EL (cell line): ENCODE results near the gene EEPD1.
"Not testable (repeated sequence)": the region's sequence is repeated elsewhere in the genome, so short reads cannot be mapped to it uniquely, and the experiment has no call there.

ENCODE experiments used
- DNase-seq: peaks from one replicate; pipeline ENCODE4 v3.0.0-alpha.2; 2016

EEPD1 gene

DNA sequence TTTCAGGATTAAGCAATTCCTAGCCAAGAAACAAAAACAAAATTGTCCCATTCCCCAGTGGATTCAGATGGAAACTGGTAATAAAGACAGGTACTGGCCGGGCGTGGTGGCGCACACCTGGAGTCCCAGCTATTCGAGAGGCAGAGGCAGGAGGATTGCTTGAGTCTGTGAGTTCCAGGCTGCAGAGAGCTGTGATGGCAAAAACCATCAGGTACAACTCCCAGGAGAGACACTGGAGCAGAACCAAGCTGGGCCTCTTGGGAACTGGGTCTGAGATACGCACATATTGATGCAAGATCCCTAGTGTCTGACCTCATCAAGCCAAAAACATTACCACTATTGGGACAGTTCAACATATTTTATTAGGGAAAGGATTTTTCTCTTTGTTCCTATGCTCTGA, 152.6 kb downstream of the EEPD1 start:
- no peak for DNase-seq

DNA sequence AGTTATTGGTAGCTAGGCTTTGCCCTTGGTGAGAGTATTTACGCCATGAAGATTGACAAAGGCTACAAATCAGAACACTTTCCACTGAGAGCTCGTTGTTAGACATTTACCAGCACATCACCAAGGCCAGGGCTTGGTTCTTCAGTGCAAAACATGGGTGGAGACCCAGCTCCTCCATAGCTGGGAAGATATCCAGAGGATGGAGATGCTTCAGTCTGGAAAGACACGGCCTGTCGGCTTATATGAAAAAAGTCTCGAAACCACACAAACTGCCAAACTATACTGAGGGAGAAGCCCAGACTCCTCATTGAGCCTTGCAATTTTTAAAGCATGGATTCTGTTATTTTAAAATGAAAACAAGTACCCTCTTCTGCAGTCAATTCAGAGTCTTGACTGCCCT, 153.2 kb downstream of the EEPD1 start:
- no peak for DNase-seq

- no peak for DNase-seq
Observed at GRCh38 chr7:36306722-36307121, 153.7 kb downstream of the EEPD1 start.

GRCh38 chr7:36308031-36308430, 155.0 kb downstream of the EEPD1 start:
- DNase-seq = no peak

DNA sequence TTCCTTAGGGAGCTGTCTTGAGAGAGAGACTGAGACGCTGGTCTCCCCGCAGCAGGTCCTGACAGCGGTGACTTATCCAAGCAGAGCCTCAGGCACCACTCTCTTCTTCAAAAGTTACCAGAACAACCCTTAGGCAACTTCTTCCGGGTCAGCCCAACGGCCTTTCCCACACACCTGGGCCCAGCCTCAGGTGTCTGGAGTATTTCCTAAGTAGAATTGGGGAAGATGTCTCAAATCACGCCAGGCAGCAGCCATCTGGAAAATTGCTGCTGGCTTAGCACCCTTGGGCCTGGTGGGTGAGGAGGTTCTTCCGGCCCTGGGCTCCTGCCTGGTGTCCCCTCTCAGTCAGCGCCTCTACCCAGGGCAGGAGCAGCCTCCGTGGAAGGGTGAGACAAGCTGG, 156.2 kb downstream of the EEPD1 start:
- no peak for DNase-seq

DNA sequence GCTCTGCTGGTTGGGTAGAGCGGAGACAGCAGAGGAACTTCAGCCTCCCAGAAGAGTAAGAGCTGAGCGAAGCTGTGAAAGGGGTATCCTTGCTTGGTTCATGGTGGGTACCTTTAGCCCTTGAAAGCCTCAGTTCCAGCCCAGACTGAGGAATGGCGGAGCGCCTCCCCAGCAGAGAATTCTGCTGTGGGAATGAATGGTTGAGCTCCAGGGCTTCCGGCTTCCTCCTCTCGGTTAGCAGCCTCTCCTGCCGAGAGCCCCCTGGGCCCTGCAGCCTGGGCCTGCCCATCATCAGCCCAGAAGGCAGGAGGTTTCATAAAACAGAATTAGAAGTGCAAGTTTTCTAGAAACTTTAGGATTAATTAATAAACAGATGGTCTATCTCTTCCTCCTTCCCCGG, 156.7 kb downstream of the EEPD1 start:
- no peak for DNase-seq

DNA sequence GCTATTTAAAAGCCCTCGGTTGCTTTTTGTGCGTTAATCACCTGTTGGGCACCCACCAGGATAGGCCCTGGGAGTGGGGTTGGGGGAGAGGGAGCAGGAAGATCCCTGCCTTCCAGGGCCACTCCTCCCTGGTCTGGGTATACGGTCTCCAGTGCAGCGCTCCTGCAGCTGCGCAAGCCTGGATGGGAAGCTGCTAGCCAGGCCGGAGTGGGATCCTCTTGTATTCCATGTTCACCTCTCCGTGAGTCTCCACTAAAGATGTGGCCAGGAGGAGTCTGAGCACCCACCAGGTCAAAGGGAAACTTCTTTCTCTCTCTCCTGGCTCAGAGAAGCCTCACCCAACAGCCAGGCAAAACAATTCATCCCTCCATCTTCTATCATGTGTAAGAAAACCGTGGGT, 157.8 kb downstream of the EEPD1 start:
- no peak for DNase-seq

DNA sequence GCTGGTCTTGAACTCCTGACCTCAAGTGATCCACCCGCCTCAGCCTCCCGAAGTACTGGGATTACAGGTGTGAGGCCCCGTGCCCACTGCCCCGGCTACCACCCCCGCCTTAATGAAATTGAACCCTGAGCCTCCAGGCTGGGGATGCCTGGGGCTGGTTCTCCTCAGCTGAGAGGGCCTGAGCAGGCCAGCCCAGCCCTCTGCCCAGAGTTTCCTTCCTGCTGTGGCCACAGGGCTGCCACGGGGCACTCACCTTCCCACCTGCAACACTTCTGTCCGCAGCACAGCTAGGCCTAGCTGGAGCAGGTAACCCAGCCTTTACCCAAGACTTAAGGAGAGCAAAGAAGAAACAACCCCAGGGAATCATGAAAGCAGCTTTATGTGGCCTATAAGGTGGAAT, 158.5 kb downstream of the EEPD1 start:
- no peak for DNase-seq

GRCh38 chr7:36312064-36312914, 159.2 kb downstream of the EEPD1 start:
- no peak for DNase-seq

DNA sequence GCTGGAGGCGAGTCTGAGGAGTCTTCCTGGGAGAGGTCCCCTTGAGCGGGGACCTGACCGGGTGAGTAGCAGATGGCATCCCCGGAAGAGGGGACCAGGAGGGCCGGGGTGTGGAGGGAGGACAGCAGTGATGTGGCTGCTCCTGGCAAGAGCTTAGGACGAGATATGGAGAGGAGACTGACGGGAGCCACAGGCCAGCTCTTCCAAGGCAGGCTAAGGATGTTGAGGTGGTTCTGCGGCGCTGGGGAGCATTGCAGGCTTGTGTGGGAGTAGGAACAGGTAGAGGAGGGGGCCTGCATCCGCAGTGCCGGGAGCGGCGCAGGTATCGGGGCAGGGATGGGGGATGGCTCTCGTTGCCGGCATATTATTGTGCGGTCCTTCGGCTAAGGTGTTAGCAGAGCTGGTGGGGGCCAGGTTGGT, 159.9 kb downstream of the EEPD1 start:
- no peak for DNase-seq

DNA sequence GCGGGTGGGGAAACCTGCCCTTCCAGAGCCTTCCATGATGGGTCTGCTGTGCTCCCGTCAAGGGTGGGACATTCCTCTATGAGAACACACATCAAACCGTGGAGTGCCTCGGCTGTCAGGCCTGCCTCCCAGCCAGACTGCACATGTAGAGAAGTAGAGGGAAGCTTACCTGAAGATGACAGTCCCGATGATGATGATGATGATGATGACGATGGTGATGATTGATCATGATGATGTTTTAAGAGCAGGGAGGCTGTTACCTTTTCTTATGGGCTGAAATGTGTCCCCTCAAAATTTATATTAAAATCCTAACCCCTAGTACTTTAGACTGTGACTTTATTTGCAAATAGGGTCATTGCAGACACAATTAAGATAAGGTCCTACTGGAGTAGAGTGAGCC, 160.6 kb downstream of the EEPD1 start:
- no peak for DNase-seq

- DNase-seq = no peak
Observed at GRCh38 chr7:36314491-36314890, 161.4 kb downstream of the EEPD1 start.

- no peak for DNase-seq
Observed at GRCh38 chr7:36315309-36315944, 162.4 kb downstream of the EEPD1 start.

DNA sequence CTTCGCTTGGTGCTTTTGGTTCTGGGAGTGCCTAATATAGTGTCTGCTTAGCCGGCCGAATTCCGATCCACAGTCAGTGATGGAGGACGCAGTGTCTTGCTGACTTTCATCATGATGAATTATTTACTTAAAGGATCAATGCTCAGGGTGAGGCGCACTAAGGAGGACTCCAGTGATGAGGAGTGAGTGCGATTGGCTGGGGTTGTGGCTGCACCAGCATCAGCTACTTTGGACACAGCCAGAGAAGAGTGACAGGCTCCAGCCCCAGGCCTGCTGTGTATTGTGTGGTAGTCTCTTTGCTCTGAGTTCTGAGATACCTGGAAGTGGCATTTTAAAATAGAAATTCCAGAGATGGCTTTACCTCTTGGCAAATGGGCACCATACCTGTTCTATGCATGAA, 163.3 kb downstream of the EEPD1 start:
- DNase-seq = no peak

- no peak for DNase-seq
Observed at GRCh38 chr7:36317276-36317675, 164.2 kb downstream of the EEPD1 start.

- DNase-seq = no peak
Observed at GRCh38 chr7:36318116-36318515, 165.1 kb downstream of the EEPD1 start.

DNA sequence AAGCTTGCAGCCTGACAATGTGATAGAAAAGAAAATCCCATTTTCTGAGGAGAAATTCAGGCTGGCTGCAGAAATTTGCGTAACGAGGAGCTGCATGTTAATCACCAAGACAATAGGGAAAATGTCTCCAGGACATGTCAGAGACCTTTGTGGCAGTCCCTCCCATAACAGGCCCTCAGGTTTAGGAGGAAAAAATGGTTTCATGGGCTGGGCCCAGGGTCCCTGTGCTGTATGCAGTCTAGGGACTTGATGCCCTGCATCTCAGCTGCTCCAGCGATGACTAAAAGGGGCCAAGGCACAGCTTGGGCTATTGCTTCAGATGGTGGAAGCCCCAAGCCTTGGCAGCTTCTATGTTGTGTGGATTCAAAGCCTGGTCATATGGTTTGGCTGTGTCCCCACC, 168.2 kb downstream of the EEPD1 start:
- DNase-seq = not testable (repeated sequence)

GRCh38 chr7:36336390-36336789, 183.3 kb downstream of the EEPD1 start:
- DNase-seq = no peak

DNA sequence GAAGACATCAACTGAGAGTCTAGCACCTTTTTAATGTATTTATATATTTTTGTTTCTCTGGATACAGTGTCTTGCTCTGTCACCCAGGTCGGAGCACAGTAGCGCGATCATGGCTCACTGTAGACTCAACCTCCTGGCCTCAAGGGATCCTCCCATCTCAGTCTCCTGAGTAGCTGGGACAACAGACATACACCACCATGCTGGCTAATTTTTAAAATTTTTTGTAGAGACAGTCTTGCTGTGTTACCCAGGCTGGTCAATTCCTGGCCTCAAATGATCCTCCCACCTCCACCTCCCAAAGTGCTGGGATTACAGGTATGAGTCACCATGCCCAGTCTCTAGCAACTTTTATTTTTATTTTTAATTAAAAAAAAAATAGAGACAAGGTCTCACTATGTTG, 185.2 kb downstream of the EEPD1 start:
- DNase-seq = no peak

GRCh38 chr7:36343548-36343947, 190.5 kb downstream of the EEPD1 start:
- DNase-seq = no peak

GRCh38 chr7:36344622-36345021, 191.6 kb downstream of the EEPD1 start:
- no peak for DNase-seq

- DNase-seq = no peak
Observed at GRCh38 chr7:36346260-36346831, 193.3 kb downstream of the EEPD1 start.

GRCh38 chr7:36348256-36348655, 195.2 kb downstream of the EEPD1 start:
- DNase-seq = peak; percentile 84

GRCh38 chr7:36348771-36349170, 195.7 kb downstream of the EEPD1 start:
- no peak for DNase-seq
